ENCODE data around the gene PLEKHA5. TPM values are rescaled to one million over a fixed set of nuclear protein-coding genes. Genes with fewer than 3 reads are reported as not detected.
"Not testable (repeated sequence)": the region's sequence is repeated elsewhere in the genome, so short reads cannot be mapped to it uniquely, and the experiment has no call there.

PLEKHA5 gene
- total RNA-seq, 1 experiment from 2014 or later: 10.8 TPM

DNA sequence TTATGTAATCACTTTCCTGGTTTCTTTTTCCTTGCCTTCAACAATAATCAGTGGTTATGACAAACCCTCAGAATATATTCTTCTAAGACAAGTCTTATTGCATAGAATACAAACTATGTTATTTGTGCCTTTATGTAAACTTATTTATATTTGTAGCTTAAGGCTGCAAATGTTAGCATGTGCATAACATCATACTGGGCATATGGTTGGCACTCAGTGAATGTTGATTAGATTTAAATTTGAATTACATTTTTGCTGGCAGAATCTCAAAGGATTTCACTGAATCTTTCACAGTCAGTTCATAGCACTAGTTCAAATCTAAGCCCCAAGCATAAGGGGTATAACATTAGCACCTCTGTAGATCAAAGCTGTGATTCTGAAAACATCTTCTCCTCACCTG lies 196.6 kb downstream of the PLEKHA5 start:
- no peak for DNase-seq (ENCODE audit: low spot score)

DNA sequence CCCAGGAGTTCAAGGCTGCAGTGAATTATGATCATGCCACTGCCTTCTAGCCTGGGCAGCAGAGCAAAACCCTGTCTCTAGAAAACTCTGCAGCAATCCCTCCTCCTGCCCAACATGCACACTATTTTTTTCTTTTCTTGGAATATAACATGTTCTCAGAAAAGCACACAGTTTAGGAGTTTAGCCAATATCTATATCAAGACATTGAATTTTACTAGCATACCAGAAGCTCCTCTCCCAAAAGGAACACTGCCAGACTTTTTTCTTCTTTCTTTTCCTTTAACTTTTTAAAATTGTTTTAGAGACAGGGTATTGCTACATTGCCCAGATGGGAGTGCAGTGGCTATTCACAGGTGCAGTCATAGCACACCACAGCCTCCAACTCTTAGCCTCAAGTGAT lies 202.7 kb downstream of the PLEKHA5 start:
- no peak for DNase-seq (ENCODE audit: low spot score)

DNA sequence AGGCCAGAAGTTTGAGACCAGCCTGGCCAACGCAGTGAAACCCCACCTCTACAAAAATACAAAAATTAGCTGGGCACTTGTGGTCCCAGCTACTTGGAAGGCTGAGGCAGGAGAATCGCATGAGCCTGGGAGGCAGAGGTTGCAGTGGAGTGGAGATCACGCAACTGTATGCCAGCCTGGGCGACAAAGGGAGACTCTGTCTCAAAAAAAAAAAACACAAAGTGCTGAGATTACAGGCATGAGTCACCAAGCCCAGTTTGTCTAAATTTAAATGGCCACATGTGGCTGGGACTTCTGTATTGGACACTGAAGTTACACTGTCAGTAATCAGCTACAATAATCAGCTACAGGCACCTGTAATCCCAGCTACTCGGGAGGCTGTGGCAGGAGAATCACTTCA lies 208.9 kb downstream of the PLEKHA5 start:
- peak; percentile 1 for DNase-seq (ENCODE audit: low spot score)

DNA sequence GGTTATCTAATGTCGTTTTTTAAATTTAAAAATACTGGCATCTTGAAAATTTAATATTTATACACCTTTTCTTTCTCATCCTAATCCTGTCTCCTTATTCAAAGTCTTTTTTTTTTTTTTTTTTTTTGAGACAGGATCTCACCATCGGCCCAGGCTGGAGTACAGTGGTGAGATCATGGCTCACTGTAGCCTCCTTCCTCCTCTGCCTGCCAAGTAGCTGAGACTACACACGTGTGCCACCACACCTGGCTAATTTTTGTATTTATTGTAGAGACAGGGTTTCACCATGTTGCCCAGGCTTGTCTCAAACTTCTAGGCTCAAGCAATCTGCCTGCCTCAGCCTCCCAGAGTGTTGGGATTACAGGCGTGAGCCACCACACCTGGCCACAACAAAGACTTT lies 221.3 kb downstream of the PLEKHA5 start:
- not testable (repeated sequence) for DNase-seq (ENCODE audit: low spot score)

DNA sequence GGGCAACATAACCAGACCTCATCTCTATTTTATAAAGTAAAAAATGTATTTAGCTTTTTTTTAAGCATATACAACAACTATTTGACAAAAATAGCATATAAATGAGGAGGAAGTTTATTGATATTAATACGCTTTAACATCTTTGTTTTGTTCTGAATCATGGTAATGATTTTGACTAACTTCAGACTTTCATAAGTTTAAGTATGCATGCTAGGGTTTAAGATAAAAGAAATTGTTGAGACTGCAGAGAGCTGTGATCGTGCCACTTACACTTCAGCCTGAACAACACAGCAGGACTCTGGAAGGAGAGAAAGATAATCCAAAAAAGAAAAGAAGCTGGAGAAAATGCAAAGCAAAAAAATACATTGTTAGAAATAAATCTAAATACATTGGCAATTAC lies 221.8 kb downstream of the PLEKHA5 start:
- DNase-seq (ENCODE audit: low spot score): no peak

DNA sequence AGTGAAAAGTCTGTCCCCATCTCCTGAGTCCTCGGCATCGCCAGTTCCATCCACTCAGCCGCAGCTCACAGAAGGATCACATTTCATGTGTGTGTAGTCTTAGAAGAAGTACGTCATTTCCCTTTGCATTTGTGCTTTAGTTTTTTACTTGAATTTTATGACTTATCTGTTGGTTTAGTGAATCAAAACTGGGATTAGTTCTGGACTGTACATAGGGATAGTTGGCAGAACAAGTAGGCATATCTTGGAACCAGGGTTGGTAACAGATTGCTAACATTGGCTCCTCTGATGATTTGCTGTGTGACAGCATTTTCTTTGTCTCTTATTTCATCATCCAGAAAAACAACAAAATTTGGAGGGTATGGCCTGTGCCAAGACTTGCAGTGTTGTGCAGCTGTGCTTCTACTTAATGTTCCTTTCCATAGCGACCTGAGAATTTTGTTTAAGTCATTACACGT lies 240.2 kb downstream of the PLEKHA5 start:
- DNase-seq (ENCODE audit: low spot score): no peak

DNA sequence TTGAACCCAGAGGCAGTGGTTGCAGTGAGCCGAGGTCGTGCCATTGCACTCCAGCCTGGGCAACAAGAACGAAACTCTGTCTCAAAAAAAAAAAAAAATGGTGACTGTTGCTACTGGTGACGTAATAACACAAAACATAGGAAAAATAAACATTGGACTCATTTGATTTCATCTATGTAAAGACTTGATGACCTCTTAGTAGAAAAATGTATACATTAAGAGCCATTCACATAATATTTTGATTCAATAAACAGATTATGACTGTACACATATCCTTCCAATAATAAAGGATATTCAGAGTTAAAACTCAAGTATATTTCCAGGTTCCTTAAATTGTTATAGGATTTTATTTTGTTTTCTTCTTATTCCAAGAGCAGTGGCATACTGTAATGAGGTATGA lies 244.1 kb downstream of the PLEKHA5 start:
- no peak for DNase-seq (ENCODE audit: low spot score)

DNA sequence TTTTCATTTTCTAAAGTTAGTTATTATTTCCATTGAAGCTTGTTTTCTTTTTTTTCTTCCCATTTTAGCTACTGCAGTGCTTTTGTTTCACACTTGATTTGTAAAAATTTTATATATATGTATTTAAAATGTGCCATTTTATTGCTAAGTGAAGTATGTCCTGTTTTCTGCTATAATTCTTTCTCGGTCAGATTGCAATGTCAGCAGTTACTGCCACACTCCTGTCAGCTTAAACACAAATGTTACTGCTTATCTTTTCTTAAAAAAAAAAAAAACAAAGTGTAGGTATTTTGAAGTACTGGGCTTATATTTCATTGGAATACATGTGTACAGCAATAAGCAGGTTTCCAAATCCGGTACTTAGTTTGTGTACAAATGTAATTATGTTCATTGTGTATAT lies 246.4 kb downstream of the PLEKHA5 start:
- DNase-seq (ENCODE audit: low spot score): no peak

DNA sequence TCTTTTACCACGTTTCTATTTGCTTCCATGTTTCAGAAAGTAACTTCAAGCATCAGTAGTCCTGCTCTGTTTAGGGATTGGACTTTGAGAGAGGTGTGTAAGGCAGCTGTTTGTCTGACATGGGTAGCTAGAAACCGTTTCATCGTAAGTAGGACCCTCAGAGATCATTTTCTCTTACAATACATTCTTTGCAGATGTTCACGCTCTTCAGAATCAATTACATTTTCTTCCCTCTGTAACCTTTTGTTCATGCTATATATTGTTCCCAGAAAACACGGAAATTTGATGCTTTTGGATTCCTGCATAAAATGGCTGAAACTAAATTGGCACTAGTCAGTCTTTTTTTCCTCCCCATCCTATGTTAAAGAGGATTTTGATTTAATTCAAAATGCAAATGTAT lies 247.2 kb downstream of the PLEKHA5 start:
- no peak for DNase-seq (ENCODE audit: low spot score)

DNA sequence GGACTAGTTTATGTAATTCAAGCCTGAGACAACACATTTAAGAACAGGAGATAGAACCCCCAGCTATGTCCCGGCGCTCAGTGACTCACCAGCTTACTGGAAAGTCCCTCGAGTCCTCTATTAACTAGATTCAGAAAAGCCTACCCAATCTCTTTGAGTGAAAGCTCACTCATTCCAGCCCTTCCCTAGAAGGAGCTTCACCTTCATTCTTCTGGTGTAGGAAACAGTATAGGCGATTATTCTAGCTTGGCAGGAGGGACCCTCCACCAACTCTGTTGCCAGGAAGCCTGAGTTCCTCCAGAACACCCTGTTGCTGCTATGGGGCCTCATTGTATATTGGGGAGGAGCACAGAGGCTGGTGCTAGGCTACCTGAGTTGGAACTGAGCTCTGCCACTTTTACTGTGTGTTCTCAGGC lies 252.6 kb downstream of the PLEKHA5 start:
- DNase-seq (ENCODE audit: low spot score): peak; percentile 90

DNA sequence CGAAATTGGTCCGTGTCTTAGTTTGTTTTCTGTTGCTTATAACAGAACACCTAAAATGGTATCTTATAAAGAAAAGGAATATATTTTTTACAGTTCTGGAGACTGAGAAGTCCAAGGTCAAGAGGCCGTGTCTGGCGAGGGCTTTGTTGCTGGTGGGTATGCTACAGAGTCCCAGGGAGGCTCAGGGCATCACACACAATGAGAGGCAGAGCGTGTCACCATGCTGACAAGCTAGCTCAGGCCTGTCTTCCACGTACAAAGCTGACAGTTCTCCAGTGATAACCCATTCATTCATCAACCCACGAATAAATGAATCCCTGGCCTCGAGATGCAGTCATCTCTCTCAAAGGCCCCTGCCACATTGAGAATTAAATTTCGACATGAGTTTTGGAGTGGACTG lies 253.0 kb downstream of the PLEKHA5 start:
- no peak for DNase-seq (ENCODE audit: low spot score)

DNA sequence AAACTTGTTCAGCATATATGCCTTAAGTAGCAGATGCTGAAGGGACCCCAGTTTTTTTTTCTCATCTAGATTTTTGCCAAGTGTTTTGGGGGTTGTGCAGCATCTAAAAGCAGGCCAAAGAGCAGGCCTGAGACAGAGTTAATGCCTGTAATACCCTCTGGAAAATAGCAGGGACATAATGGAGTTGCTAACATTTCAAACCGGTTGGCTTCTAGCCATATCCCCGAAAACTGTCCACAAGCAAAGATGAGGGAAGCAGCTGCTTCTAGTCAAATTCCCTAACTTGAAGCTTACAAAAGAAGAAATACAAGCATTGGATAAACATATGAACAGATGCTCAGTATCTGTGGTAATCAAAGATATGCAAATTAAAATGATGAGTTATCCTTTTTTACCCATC lies 257.6 kb downstream of the PLEKHA5 start:
- no peak for DNase-seq (ENCODE audit: low spot score)

DNA sequence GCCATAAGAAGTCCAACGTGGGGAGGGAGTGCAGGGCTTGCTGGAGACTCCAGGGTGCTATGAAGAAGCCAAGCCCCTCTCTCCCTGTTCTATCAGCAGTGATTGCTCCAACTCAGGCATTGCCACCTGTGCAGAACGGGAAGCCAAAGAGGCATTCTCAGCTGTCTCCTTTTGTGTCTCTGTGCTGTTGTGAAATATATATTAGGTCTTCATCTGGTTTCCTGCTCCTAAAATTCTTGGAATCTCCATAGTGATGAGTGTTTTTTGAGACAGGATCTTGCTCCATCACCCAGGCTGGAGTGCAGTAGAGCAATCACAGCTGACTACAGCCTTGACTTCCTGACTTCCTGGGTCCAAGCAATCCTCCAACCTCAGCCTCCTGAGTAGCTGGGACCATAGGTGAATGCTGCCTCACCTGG lies 258.6 kb downstream of the PLEKHA5 start:
- no peak for DNase-seq (ENCODE audit: low spot score)

DNA sequence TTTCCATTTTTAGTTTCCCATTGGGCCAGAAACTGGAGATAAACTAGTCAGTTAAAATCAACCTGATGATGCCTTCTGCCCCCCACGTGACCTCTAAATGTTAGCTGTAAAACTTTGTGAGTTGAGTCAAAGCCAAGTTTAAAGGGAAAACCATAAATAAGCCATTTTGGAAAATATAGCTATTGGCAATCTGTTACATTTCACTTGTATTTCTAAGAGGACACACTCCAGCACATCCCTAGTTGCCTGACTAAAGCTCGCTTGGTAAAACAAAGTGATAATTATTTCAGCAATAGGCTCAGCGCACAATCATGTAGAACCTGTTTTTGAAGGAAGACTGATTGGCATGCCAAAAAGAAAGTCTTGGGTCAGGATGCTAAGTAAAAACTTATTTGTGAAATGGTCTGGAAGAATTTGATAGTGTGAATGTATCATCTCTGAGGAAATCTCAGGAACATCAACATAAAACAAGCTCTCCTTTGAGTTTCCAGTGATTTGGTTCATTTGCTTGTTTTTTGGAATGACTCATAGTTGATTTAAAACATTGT lies 260.6 kb downstream of the PLEKHA5 start:
- DNase-seq (ENCODE audit: low spot score): no peak

DNA sequence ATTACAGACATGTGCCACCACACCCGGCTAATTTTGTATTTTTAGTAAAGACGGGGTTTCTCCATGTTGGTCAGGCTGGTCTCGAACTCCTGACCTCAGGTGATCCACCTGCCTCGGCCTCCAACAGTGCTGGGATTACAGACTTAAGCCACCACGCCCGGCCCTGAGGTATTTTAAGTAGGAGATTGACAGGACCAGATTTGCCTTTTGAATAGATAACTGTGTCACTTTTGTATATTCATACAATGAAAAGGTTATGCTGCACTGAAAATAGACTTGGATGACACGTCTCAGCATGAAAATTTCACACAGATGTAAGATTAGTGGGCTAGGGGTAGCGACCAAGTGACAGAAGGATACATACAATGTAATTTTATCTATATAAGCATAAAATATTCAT lies 263.1 kb downstream of the PLEKHA5 start:
- DNase-seq (ENCODE audit: low spot score): not testable (repeated sequence)

DNA sequence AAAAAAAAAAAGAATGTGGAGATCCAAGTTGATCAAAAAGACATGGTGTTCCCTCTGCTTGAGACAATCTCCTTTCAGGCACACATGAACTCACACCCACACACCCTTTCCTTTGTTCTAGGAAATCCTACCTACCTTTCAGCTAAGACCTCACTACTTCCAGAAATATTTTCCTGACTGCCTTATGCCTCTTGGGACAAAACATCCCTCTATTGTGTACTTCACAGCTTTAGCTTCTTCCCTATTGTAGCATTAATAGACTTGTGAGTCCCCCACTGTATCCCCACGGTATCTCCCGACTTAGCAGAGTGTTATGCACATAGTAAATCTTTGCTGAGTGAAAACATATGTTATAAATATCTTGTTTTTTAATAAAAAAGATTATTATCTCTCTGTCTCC lies 264.9 kb downstream of the PLEKHA5 start:
- DNase-seq (ENCODE audit: low spot score): no peak

DNA sequence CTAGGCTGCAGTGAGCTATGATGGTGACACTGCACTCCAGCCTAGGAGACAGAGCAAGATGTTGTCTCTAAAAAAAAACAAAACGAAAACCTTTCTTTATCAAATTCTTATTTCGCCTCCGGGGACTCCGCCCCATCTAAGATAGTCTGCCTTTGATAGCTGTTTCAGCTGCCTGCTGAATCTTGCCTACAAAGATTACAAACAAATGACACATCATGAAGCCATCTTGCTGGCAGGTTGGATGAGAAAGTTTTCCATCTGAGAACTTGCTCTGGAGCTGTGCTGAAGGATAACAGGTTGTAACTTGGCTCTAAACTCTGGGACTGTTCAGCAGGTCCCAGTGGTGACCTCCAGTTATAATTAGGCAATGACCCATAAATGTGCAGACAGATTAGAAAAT lies 268.0 kb downstream of the PLEKHA5 start:
- DNase-seq (ENCODE audit: low spot score): peak; percentile 36

DNA sequence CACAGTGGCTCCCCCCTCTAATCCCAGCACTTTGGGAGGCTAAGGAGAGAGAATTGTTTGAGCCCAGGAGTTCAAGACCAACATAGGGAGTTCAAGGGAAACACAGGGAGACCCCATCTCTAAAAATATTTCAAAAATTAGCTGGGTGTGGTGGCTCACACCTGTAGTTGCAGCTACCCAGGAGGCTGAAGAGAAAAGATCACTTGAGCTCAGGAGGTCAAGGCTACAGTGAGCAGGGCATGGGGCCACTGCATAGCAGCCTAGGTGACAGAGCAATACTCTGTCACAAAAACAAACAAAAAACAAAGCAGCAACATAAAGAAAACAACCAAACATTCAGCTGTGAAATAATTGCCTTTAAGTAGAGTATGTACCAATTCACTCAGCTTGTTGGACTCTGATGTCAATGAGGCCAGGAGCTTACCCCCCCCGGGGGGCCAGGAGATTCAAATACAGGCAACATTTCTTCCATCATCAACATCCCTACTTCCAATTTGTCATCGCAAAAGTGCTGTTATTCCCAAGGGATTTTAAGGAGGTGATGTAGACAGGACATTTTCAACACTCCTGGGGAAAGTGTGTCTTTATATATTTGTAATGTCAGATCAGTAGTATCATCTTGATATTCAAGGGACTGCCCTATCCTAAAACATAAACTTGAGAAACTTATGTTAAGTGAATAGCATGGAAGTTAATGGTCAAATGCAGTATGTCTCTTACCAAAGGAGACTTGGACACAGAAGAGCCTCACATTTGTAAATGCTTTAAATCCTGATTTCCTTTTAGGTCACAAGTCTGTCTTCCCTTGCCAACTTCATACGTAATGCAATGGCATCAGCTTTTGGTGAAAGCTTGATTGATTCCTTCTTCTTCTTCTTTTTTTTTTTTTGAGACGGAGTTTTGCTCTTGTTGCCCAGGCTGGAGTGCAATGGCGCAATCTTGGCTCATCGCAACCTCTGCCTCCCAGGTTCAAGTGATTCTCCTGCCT lies 269.1 kb downstream of the PLEKHA5 start:
- no peak for DNase-seq (ENCODE audit: low spot score)

DNA sequence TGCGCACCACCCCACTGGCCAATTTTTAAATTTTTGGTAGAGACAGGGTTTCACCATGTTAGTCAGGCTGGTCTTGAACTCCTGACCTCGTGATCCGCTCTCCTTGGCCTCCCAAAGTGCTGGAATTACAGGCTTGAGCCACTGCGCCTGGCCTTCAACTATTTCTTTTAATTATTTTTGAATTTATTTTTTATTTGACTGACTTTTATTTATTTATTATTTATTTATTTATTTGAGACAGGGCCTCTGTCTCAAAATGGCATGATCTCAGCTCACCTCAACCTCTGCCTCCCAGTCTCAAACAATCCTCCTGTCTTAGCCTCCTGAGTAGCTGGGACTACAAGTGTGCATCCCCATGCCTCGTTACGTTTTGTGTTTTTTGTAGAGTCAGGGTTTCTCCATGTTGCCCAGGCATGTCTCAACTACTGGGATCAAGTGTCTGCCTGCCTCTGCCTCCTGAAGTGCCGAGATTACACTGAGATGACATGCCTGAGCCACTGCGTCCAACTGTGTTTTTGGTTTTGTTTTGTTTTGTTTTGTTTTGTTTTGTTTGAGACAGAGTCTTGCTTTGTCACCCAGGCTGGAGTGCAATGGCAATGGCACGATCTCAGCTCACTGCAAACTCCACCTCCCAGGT lies 271.2 kb downstream of the PLEKHA5 start:
- not testable (repeated sequence) for DNase-seq (ENCODE audit: low spot score)

DNA sequence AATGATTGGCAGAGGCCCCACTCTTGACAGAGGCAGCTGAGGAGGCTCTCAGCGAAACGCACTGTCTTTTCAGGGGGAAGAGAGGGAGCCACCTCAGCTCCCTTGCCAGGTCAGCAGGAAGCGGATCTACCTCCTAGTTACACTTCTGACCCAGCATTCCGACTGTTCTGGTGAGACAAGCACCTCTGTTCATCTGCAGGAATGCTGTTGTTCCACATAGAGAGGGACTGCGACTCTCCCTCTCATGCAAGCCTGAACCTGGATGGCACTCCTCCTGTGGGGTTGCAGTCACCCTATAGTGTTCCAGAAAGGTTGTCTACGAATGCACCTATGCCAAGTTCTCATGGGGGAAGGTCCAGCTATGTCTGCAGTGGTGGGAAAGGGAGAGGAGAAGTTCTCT lies 272.7 kb downstream of the PLEKHA5 start:
- DNase-seq (ENCODE audit: low spot score): no peak

DNA sequence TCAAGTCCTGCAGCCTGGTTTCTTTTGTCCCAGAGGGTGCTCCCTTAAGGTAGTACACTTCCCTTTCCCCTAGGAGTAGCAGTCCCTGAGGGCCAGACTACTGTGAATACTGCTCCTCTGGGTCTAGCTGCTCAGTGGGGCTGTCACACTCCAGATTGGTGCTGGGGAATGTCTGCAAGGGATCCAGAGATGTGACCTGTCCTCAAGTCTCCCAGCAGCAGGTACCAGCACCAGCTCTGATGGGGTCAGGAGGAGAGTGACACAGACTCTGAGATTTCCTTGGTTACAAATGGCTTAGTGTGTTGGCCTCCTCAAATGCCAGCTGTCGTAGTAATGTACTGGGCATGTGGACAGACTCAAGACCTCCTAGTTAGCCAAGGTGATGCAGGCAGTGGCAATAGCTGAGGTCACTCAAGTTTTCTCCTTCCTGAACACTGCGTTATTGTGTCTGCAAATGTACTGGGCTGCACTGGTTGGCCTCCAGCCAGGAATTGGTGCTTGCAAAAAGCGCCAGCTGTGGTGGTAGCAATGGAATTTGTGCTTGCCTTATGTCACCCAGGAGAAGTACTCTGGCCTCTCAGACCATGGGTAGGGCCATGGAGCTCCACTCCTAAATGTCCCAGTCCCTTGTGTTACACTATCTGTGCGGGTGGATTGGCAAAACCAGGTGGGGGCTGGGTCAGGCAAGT lies 273.4 kb downstream of the PLEKHA5 start:
- peak; percentile 38 for DNase-seq (ENCODE audit: low spot score)

DNA sequence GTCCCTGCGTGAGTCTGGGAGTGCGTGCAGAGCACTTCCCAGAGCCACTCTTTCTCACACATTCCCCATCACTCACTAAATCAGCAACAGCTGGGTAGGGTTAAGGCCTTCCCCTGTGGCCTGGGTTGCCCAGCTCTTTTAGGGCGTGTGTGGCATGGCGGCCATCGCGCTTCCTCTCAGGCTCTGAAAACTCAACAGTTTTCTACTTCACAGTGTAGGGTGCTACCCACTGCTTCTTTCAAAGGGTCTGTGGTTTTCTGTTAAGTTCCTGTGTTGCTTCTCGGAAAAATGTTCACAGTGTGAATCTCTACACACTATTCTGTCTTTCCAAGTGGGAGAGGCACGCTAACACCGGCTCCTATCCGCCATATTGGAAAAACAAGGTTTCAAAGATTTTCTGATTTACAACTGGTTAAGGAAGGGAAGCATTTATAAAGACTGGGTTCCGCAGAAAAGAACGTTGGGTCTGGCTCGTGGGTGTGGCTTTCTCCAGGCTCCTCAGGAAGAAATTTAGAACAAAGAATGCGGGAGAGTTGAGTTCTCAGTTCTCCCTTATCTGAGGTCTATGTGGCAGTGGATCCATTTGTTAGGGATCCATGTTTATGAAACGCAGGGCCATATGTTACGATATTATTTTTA lies 274.8 kb downstream of the PLEKHA5 start:
- no peak for DNase-seq (ENCODE audit: low spot score)

Measured in A172 (cell line).